HG03025 (cell line): Measurements from ENCODE around the gene UBE2D3.
"Not testable (repeated sequence)": the region's sequence is repeated elsewhere in the genome, so short reads cannot be mapped to it uniquely, and the experiment has no call there.

Experiments used
- ATAC-seq: cut with Tn5 transposase; IDR thresholded peaks from one replicate; pipeline ENCODE4 v1.9.1; 2021; ENCODE audit warnings: mild to moderate bottlenecking, moderate library complexity; ENCODE audit not compliant: unreplicated experiment, low FRiP score

The UBE2D3 gene

GRCh38 chr4:102826890-102827673 is at the start of gene UBE2D3:
Gene UBE2D3 (minus strand): TSS chr4:102827551. CDS start chr4:102826508, 1,043 bp downstream.
- peak; percentile 29 for ATAC-seq

GRCh38 chr4:102871772-102872171 is 44.4 kb upstream of the UBE2D3 start:
- no peak for ATAC-seq

- peak; percentile 28 for ATAC-seq
These were observed 42.3 kb upstream of the UBE2D3 start for GRCh38 chr4:102869569-102870197.

- ATAC-seq: peak; percentile 86
These were observed 41.6 kb upstream of the UBE2D3 start, which contains the start of gene CISD2 for GRCh38 chr4:102868781-102869568. Gene CISD2 (plus strand): TSS chr4:102868992. CDS start chr4:102869085, 93 bp downstream.

- ATAC-seq: peak; percentile 56
These were observed 40.9 kb upstream of the UBE2D3 start for GRCh38 chr4:102868153-102868780.

- no peak for ATAC-seq
These were observed 40.2 kb upstream of the UBE2D3 start for GRCh38 chr4:102867278-102868152.

GRCh38 chr4:102865327-102865726 is 38.0 kb upstream of the UBE2D3 start:
- ATAC-seq: not testable (repeated sequence)

GRCh38 chr4:102862747-102863146 is 35.4 kb upstream of the UBE2D3 start:
- ATAC-seq: no peak

- ATAC-seq: no peak
These were observed 34.7 kb upstream of the UBE2D3 start for GRCh38 chr4:102862016-102862415.

GRCh38 chr4:102860611-102861324 is 33.4 kb upstream of the UBE2D3 start:
- ATAC-seq: no peak

- no peak for ATAC-seq
These were observed 31.6 kb upstream of the UBE2D3 start for GRCh38 chr4:102858828-102859464.

- ATAC-seq: no peak
These were observed 23.0 kb upstream of the UBE2D3 start for GRCh38 chr4:102850370-102850769.

GRCh38 chr4:102849579-102850104 is 22.3 kb upstream of the UBE2D3 start:
- ATAC-seq: no peak

GRCh38 chr4:102847687-102848086 is 20.3 kb upstream of the UBE2D3 start:
- ATAC-seq: no peak

- no peak for ATAC-seq
These were observed 16.6 kb upstream of the UBE2D3 start for GRCh38 chr4:102843938-102844337.

- ATAC-seq: no peak
These were observed 15.9 kb upstream of the UBE2D3 start for GRCh38 chr4:102843273-102843672.

- no peak for ATAC-seq
These were observed 15.0 kb upstream of the UBE2D3 start for GRCh38 chr4:102842367-102842766.

- ATAC-seq: no peak
These were observed 9.2 kb upstream of the UBE2D3 start for GRCh38 chr4:102836596-102836995.
